NCI-H2107 treated with DMSO at 0.1 percent for 48 hours (cell line): ENCODE measurements around the gene TNFAIP8L3.

Experiments used
- DNase-seq: peaks from one replicate; lab custom pipeline; 2025; ENCODE audit not compliant: unreplicated experiment; lab: John Stamatoyannopoulos, UW

TNFAIP8L3 gene

GRCh38 chr15:51090753-51091152, 4.0 kb downstream of the TNFAIP8L3 start:
- DNase-seq, result no peak

GRCh38 chr15:51089699-51090453, 4.8 kb downstream of the TNFAIP8L3 start:
- DNase-seq, result no peak

- DNase-seq, result no peak
Measured at GRCh38 chr15:51089041-51089440, 5.7 kb downstream of the TNFAIP8L3 start.

DNA sequence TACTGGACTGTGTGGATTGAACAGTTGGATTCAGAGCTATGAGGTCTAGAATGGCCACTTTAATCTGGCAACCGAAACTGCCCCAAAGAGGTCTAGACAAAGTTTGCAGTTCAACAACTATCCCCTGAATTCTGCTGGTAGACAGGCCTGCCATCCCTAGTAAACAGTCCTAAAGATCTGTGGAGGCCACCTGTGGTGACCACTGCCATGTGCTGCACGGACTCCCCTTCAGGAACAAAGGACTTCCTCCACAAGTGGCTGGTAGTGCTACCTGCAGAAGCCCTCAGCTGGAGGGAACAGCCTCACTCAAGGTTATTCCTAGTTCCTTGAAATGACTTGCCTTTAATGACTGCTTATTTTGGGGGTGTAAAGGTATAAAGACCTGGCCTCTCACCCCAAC, 6.1 kb downstream of the TNFAIP8L3 start:
- DNase-seq, result no peak

GRCh38 chr15:51087513-51087912, 7.2 kb downstream of the TNFAIP8L3 start:
- no peak for DNase-seq

- DNase-seq, result no peak
Measured at GRCh38 chr15:51086409-51086808, 8.3 kb downstream of the TNFAIP8L3 start.

- no peak for DNase-seq
Measured at GRCh38 chr15:51085764-51086163, 8.9 kb downstream of the TNFAIP8L3 start.

DNA sequence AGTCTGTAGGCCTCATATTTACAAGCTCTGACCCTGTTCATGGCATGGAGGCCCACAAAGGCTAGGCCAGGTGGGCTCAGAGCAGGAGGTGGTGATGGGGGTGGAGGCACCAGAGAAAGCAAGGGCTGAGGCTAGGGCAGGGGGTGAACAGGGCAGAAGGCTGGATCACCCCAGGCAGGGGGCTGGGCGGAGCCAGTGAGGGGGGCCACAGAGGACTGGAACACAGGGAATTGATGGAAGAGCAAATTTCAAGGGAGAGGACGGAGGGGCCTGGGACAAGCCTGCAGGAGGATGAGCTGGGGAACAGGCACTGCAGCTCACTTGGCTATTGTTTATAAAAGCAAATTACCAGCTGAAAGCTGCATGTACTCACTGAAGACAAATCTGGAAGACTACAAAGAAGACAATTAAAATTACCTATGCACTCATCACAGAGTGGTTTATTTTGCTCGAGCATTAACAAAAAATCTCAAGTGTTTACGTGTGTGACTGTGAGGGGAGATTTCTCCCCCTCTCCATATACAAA, 11.0 kb downstream of the TNFAIP8L3 start:
- DNase-seq, result no peak

- no peak for DNase-seq
Measured at GRCh38 chr15:51082246-51082645, 12.5 kb downstream of the TNFAIP8L3 start.

DNA sequence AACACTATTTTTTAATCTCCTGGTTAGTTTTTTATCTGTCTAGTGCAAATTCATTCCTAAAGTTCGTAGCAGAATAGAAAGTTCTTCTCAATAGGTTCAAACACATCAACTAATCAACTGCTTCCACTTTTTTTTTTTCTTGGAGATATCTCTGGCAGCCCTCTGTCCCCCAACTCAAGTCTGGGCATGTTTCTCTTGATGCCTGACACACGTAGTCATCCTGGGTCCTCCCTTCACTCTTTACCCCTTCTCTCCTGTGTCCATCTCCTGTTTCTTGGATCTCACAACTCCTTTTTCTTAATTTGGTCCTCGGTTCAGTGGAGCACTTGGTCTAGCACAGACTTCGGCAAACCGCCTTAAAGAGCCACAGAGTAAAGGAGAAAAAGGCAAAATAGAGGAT, 14.4 kb downstream of the TNFAIP8L3 start:
- no peak for DNase-seq

DNA sequence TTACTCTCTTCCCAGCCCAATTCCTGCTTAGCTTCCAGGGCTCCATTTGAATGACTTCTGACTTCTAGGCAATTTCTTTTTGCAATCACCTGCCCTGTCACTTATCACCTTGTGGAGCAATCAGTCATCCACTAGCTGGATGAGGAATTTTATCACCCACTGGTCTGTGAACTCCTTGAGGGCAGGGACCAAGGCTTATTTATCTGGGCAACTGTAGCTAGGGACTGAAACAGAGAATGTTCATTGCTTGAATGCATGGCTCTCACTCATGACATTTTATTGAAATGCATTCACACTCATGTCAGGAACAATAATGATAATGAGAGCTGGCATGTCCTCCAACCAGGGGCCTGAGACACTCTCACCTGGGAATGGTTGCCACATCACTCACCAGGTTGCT, 15.5 kb downstream of the TNFAIP8L3 start:
- no peak for DNase-seq

DNA sequence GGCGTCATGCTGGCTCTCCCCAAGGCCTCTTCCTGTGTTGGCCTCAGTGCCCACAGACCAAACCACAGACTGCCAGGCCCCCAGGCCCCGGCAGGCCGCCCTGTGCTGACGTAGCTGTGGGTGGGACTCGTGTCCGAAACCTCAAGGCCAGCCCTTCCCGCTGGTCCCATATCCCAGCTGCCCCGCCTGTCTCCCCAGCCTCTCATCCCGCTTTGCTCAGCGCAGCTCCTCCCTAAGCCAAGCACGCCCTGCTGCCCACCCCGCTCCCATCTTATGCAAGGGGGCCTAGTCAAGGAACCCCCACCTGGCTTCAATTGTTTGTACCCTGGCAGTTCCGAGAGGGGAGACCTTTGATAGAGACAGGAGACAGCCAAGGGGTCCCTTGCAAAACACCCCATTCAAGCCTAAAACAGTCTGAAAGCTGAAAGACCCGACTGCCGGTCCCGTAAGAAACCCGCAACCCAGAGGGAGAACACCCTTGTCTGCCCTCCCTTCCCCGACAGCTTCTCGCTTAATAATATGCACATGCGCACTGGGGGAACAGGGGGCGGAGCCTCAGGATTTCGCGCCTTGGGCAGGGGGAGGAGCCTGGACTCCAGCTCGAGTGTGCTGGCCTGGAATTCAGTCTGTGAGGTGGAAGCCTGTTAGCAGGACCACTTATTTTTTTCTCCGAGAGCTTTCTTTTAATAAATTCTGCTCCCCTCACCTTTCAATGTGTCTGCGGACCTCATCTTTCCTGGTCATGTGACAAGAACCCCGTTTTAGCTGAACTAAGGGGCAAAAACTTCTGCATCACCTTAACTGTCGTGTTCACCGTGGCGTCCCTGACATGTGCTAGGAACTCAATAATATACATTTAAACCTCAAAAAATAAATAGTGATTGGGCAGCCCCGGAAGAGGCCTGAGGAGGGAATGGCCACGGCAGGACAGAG, 17.2 kb downstream of the TNFAIP8L3 start:
- no peak for DNase-seq

GRCh38 chr15:51076524-51077220, 18.0 kb downstream of the TNFAIP8L3 start:
- DNase-seq, result no peak

DNA sequence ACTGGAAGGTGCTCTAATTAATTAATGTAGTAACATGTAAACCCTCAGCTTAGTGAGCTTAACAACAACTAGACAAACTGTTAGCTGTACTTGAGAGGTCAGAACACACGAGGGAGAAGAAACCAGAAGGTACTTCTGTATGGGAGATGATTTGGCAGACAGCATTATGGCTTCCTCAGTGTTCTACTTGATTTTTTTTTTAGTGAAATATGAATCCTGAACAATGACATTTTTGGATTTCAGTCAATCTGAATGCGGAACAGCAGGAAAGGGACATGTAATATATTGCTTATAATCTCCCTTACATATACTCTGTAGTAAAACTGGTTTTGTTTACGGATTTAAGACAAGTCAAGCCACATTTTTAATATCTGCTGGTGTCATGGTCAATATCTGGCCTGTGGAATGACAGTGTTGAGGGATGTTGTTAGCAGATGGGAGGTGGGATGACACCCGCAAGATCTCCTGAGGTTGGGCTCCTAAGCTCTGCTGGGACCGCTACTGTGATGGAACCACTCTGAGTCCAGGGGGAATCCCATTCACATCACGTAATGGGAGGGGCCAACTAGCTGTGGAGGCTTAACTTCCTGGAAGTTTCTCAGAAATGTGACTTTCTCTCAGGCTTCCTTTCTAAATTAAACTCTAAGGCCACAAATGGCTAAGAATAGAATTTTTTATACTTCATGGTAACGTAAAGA, 18.7 kb downstream of the TNFAIP8L3 start:
- DNase-seq, result no peak

DNA sequence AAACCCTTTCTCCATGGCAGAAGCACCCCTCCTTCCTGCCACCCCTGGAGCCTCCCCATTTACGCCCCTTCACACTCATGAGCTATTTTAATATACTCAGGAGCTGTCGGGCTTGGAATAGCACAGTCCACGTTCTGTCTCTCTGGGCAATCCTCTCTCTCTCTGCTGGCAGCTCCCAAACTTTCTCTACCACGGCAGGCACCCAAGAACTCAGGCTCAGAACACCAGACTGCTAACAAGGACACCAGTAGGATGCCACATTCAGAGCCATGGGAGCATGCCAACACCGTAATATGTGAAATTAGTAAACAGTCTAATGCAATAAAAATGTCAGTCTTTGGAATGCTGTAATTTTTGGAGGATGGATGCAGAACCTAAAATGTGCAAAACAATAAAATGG, 19.3 kb downstream of the TNFAIP8L3 start:
- DNase-seq, result no peak

GRCh38 chr15:51074926-51075325, 19.8 kb downstream of the TNFAIP8L3 start:
- DNase-seq, result no peak

DNA sequence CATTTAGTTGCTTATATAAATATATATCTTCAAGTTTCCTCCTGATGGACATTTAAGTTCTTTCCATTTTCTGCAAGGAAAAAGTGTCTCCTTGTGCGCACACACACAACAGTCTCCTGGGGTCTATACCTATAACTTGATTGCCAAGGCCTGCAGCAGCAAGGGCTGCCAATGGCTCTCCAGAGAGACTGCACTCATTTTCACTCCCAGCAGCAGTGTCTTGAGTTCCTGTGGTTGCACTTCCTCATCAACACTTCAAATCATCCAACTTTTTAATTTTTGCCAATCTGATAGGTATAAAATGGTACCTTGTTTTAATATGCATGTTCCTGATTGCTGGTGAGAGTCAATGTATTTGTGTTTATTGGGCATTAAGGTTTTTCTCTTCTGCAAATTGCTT, 23.1 kb downstream of the TNFAIP8L3 start:
- no peak for DNase-seq

DNA sequence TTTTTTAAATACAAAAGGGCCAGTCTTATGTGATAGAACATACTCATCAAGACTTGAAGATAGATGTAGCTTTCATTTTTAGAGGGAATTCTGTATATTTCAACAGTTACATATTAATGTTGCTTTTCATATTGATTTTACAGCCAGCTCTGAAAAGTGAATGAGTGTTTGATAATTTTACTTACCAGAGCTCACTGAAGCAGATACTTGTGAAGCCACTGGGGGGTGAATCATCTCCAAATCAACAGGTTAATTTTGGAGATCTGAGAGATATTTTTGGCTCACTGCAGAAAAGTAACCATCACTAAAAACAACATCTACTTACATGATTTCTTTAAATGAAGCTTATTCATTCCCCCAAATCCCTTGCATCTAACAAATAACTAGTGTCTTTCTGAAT, 24.7 kb downstream of the TNFAIP8L3 start:
- DNase-seq, result no peak

DNA sequence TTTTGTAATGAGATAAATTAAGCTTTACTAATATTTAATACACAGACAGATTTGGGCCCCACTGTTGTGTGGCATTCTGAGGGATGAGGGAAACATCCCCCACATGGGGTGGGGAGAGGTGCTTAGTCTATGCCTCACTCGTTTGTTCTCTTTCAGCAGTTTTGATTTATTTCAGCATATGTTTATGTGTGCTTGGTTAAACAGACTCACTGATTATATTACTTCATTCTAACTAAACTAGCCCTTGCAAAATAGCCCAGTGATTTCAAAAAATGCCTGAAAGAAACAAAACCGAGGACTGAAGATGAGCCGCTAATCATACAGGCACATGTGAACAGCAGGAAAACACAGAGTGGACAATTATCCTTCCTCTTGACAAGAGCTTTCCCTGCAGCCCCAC, 27.2 kb downstream of the TNFAIP8L3 start:
- DNase-seq, result no peak

- no peak for DNase-seq
Measured at GRCh38 chr15:51065781-51066180, 28.9 kb downstream of the TNFAIP8L3 start.

- DNase-seq, result no peak
Measured at GRCh38 chr15:51065261-51065660, 29.4 kb downstream of the TNFAIP8L3 start.
